ENCODE measurements around the gene LIPC.

The LIPC gene

DNA sequence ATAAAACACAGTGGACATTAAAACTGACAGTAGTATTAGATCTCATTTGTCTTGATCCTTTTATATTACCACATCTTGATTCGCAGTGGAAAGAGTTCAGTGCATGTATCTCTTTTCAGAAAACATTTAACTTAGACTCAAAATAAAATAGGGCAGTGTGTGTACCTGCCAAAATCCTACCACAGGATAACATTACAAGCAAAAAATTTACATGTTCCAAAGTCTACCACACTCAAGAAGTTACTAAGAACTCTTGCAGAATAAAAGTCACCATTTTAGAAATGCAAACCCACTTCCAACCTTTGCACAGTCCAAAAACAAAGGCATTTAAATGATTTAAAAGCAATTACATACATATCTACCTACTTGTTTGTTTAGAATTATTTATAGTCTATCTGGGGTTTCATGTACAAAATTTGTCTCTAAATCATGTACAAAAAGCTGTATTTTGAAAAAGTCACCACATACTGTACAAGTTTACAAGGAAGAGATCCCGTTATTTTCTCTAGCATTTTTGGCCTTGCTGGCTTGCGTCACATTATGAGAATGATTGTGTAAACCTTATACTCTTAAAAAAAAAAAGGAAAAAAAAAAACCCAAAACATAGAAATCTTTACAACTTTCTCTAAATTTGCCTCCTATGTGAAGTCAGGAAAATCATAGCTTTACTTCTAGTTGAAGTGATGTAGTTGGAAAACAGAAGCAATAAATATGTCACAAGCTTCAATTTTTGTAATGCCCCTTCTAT lies 163.9 kb downstream of the LIPC start:
- TF ChIP-seq OSR1 (CRISPR knock-in tag; IDR thresholded peaks at IDR 0.05) (no peak), RARB (CRISPR knock-in tag; IDR thresholded peaks at IDR 0.05) (no peak), ZNF8 (CRISPR knock-in tag; IDR thresholded peaks at IDR 0.05) (no peak), ZNF565 (CRISPR knock-in tag; conservative IDR thresholded peaks at IDR 0.05; ENCODE audit: low read depth) (no peak), ZFP3 (CRISPR knock-in tag; IDR thresholded peaks at IDR 0.05) (no peak), ESRRG (CRISPR knock-in tag; IDR thresholded peaks at IDR 0.05) (no peak), ARNTL (CRISPR knock-in tag; IDR thresholded peaks at IDR 0.05; ENCODE audit: borderline replicate concordance, low read depth) (no peak), ISL1 (CRISPR knock-in tag; IDR thresholded peaks at IDR 0.05) (no peak), ZNF70 (CRISPR knock-in tag; IDR thresholded peaks at IDR 0.05) (no peak), ZFP30 (CRISPR knock-in tag; IDR thresholded peaks at IDR 0.05) (no peak), CSDC2 (CRISPR knock-in tag; IDR thresholded peaks at IDR 0.05) (no peak), ZC3H10 (CRISPR knock-in tag; IDR thresholded peaks at IDR 0.05) (no peak), SNAI2 (CRISPR knock-in tag; IDR thresholded peaks at IDR 0.05) (no peak), GLIS3 (CRISPR knock-in tag; IDR thresholded peaks at IDR 0.05) (no peak)
- TF ChIP-seq, protein P1, sequence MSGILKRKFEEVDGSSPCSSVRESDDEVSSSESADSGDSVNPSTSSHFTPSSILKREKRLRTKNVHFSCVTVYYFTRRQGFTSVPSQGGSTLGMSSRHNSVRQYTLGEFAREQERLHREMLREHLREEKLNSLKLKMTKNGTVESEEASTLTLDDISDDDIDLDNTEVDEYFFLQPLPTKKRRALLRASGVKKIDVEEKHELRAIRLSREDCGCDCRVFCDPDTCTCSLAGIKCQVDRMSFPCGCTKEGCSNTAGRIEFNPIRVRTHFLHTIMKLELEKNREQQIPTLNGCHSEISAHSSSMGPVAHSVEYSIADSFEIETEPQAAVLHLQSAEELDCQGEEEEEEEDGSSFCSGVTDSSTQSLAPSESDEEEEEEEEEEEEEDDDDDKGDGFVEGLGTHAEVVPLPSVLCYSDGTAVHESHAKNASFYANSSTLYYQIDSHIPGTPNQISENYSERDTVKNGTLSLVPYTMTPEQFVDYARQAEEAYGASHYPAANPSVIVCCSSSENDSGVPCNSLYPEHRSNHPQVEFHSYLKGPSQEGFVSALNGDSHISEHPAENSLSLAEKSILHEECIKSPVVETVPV (CRISPR knock-in tag; IDR thresholded peaks at IDR 0.05): no peak
- TF ChIP-seq, protein P2, sequence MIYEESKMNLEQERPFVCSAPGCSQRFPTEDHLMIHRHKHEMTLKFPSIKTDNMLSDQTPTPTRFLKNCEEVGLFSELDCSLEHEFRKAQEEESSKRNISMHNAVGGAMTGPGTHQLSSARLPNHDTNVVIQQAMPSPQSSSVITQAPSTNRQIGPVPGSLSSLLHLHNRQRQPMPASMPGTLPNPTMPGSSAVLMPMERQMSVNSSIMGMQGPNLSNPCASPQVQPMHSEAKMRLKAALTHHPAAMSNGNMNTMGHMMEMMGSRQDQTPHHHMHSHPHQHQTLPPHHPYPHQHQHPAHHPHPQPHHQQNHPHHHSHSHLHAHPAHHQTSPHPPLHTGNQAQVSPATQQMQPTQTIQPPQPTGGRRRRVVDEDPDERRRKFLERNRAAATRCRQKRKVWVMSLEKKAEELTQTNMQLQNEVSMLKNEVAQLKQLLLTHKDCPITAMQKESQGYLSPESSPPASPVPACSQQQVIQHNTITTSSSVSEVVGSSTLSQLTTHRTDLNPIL (CRISPR knock-in tag; IDR thresholded peaks at IDR 0.05; ENCODE audit: low read depth): no peak
- TF ChIP-seq, protein P3, sequence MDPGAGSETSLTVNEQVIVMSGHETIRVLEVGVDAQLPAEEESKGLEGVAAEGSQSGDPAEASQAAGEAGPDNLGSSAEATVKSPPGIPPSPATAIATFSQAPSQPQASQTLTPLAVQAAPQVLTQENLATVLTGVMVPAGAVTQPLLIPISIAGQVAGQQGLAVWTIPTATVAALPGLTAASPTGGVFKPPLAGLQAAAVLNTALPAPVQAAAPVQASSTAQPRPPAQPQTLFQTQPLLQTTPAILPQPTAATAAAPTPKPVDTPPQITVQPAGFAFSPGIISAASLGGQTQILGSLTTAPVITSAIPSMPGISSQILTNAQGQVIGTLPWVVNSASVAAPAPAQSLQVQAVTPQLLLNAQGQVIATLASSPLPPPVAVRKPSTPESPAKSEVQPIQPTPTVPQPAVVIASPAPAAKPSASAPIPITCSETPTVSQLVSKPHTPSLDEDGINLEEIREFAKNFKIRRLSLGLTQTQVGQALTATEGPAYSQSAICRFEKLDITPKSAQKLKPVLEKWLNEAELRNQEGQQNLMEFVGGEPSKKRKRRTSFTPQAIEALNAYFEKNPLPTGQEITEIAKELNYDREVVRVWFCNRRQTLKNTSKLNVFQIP (CRISPR knock-in tag; IDR thresholded peaks at IDR 0.05; ENCODE audit: borderline replicate concordance, low read depth): no peak
- TF ChIP-seq, protein P4, sequence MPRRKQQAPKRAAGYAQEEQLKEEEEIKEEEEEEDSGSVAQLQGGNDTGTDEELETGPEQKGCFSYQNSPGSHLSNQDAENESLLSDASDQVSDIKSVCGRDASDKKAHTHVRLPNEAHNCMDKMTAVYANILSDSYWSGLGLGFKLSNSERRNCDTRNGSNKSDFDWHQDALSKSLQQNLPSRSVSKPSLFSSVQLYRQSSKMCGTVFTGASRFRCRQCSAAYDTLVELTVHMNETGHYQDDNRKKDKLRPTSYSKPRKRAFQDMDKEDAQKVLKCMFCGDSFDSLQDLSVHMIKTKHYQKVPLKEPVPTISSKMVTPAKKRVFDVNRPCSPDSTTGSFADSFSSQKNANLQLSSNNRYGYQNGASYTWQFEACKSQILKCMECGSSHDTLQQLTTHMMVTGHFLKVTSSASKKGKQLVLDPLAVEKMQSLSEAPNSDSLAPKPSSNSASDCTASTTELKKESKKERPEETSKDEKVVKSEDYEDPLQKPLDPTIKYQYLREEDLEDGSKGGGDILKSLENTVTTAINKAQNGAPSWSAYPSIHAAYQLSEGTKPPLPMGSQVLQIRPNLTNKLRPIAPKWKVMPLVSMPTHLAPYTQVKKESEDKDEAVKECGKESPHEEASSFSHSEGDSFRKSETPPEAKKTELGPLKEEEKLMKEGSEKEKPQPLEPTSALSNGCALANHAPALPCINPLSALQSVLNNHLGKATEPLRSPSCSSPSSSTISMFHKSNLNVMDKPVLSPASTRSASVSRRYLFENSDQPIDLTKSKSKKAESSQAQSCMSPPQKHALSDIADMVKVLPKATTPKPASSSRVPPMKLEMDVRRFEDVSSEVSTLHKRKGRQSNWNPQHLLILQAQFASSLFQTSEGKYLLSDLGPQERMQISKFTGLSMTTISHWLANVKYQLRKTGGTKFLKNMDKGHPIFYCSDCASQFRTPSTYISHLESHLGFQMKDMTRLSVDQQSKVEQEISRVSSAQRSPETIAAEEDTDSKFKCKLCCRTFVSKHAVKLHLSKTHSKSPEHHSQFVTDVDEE (CRISPR knock-in tag; IDR thresholded peaks at IDR 0.05): no peak
- no peak for ATAC-seq

DNA sequence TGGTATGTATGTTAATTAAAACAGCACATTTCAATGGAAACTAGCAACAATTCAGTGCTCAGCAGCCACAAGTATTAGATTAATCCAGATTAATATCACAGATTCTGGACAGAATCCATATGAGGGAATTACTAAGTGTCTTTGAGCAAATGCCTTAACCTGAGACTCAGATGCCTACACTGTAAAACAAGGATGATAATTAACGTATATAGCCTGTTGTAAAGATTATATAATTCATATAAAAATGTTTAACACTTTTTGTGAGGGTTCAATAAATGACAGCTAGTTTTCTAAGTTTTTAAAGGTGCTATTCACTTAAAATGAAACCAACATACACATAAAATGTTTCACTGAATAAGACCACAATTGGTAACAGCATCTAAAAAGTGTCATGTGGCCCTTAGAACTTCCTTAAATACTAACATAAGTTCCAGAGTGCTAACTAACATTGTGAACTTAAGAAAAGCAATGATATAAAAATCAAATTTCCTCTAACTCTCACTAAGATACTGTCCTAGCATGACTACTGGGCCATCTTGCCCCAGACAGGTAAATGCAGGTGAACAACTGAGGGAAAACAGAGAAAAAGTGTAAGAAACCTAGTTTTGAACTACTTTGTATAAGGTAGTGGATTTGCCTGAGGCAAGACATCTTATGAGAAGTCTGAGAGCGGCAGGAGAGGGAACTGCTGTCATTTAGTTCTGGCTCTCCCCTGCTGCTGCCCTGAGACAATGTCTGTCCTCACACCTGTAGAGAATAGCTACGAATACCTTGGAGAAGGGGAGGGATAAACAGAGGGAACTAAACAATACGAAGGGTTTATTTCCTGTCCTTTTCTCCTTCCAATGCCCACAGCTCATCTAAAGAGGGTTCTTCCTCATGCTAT lies 166.4 kb downstream of the LIPC start:
- ATAC-seq: no peak
- TF ChIP-seq ZFP30 (CRISPR knock-in tag; IDR thresholded peaks at IDR 0.05): no peak

DNA sequence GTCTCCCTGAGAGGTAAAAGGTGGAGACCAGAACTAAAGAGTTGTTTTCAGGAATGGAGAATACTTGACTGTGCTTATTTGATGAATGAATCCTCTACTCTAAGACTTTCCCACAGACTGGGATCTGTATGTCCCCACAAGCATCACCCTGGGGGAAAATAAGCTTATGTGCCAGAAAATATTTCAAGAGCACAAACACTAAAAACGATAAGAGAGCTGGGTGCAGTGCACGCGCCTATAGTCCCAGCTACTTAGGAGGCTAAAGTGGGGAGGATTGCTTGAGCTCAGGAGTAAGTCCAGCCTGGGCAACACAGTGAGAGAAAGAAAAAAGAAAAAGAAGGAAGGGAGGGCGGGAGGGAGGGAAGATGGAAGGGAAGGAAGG lies 167.0 kb downstream of the LIPC start:
- no peak for ATAC-seq
- TF ChIP-seq, protein P4 (CRISPR knock-in tag; IDR thresholded peaks at IDR 0.05): no peak
- no peak for TF ChIP-seq RARB (CRISPR knock-in tag; IDR thresholded peaks at IDR 0.05)

Measured in SK-N-SH treated with all-trans-retinoic acid at 6 μM for 48 hours (cell line).